Measurements from ENCODE around the gene TPRG1.

The TPRG1 gene

GRCh38 chr3:189171707-189172106, at the start of gene TPRG1:
Gene TPRG1, plus strand, starts transcription at chr3:189171971. Its CDS starts 35,414 bp downstream, at chr3:189207385.
- no peak for DNase-seq

- DNase-seq = no peak
These were observed 49.7 kb upstream of the TPRG1 start for GRCh38 chr3:189122110-189122509.

GRCh38 chr3:189122526-189123205, 49.1 kb upstream of the TPRG1 start:
- DNase-seq = no peak

GRCh38 chr3:189123595-189124387, 48.0 kb upstream of the TPRG1 start:
- DNase-seq = no peak

GRCh38 chr3:189132231-189132671, 39.5 kb upstream of the TPRG1 start:
- DNase-seq = peak; percentile 74 to 78

- no peak for DNase-seq
These were observed 38.9 kb upstream of the TPRG1 start for GRCh38 chr3:189132839-189133238.

- no peak for DNase-seq
These were observed 38.0 kb upstream of the TPRG1 start for GRCh38 chr3:189133768-189134167.

- DNase-seq = no peak
These were observed 34.4 kb upstream of the TPRG1 start for GRCh38 chr3:189137416-189137815.

- no peak for DNase-seq
These were observed 32.7 kb upstream of the TPRG1 start for GRCh38 chr3:189138901-189139610.

- no peak for DNase-seq
These were observed 32.2 kb upstream of the TPRG1 start for GRCh38 chr3:189139611-189139940.

GRCh38 chr3:189142527-189142926, 29.2 kb upstream of the TPRG1 start:
- DNase-seq = no peak

GRCh38 chr3:189143321-189143720, 28.4 kb upstream of the TPRG1 start:
- DNase-seq = no peak

- no peak for DNase-seq
These were observed 28.0 kb upstream of the TPRG1 start for GRCh38 chr3:189143771-189144170.

GRCh38 chr3:189144645-189145044, 27.1 kb upstream of the TPRG1 start:
- no peak for DNase-seq

GRCh38 chr3:189146848-189147247, 24.9 kb upstream of the TPRG1 start:
- no peak for DNase-seq

- DNase-seq = peak; percentile 76 to 79
These were observed 23.7 kb upstream of the TPRG1 start for GRCh38 chr3:189148081-189148507.

GRCh38 chr3:189149203-189149602, 22.6 kb upstream of the TPRG1 start:
- DNase-seq = no peak

- no peak for DNase-seq
These were observed 14.4 kb upstream of the TPRG1 start for GRCh38 chr3:189157232-189158007.

- no peak for DNase-seq
These were observed 13.7 kb upstream of the TPRG1 start for GRCh38 chr3:189158034-189158433.

- no peak for DNase-seq
These were observed 11.1 kb upstream of the TPRG1 start for GRCh38 chr3:189160519-189161309.

GRCh38 chr3:189165092-189165612, 6.6 kb upstream of the TPRG1 start:
- DNase-seq = no peak

- no peak for DNase-seq
These were observed 5.5 kb upstream of the TPRG1 start for GRCh38 chr3:189166321-189166720.

All from activated T-cell treated with anti-CD3 and anti-CD28 coated beads, Interleukin-2, amount 50 U/mL, for 48 hours (primary cell).